ENCODE results near the gene GMEB1.
"Not testable (repeated sequence)": the region's sequence is repeated elsewhere in the genome, so short reads cannot be mapped to it uniquely, and the experiment has no call there.

Gene GMEB1, protein sequence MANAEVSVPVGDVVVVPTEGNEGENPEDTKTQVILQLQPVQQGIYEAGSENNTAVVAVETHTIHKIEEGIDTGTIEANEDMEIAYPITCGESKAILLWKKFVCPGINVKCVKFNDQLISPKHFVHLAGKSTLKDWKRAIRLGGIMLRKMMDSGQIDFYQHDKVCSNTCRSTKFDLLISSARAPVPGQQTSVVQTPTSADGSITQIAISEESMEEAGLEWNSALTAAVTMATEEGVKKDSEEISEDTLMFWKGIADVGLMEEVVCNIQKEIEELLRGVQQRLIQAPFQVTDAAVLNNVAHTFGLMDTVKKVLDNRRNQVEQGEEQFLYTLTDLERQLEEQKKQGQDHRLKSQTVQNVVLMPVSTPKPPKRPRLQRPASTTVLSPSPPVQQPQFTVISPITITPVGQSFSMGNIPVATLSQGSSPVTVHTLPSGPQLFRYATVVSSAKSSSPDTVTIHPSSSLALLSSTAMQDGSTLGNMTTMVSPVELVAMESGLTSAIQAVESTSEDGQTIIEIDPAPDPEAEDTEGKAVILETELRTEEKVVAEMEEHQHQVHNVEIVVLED

DNA sequence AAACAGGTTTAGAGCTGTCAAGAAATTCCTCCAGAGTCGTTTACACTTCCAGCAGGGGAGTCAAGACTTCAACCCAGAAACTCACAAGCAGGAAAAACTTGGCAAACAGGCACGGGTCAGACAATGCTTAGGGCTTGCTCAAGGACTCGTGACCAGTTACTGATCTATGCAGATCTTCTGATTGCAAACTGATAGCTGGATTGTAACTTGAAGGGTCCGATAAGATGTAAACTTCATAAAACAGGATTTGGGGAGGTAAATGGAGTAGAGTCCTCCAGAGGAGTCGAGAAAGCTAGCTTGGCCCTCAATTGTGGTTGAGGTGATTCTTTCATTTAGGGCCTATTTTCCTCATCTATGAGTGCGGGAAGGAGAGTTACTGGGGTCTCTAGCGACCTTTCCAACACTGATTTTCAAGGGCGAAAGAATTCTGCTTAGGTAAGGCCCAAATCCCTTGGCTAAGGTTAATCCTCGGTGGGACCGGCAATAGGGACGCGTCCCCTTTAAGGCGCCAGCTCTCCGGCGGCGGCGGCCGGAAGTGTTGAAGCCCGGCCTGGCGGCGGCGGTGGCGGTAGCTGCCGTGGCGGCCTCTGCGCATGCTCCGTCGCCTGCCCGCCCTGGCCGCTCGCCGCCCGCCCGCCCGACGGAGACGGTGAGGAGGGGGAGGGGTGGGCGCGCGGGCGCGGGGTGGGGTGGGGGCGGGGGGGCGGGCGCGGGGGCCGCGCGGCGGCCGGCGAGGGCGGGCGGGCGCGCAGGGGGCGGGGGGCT lies at the start of gene GMEB1:
TSS of gene GMEB1 (plus strand) at position 594 of the 765 bp plus-strand sequence. CDS start 14,829 bp downstream, outside the sequence.
- peak within 1 kb of the TSS; percentile 96 for H3K4me3 ChIP-seq (ENCODE audit: low read length)
- TF ChIP-seq ZNF274 (IDR thresholded peaks at IDR 0.05; ENCODE audit: low read depth, low read length), result no peak

DNA sequence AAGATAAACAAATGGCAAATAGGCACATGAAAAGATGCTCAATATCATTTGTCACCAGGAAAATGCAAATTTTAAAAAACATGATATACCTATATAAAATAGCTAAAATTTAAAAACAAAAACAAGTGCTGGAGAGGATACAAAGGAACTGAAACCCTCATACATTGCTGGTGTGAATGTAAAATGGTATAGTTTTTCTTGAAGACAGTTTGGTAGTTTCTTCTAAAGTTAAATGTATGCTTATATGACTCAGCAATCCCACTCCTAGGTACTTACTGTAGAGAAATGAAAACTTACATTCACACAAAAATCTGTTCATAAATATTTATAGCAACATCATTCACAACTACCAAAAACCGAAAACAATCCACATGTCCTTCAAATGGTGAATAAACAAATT lies 36.9 kb upstream of the GMEB1 start:
- TF ChIP-seq ZNF274 (IDR thresholded peaks at IDR 0.05; ENCODE audit: low read depth, low read length), result no peak
- H3K4me3 ChIP-seq (ENCODE audit: low read length), result no peak overlapping the region

DNA sequence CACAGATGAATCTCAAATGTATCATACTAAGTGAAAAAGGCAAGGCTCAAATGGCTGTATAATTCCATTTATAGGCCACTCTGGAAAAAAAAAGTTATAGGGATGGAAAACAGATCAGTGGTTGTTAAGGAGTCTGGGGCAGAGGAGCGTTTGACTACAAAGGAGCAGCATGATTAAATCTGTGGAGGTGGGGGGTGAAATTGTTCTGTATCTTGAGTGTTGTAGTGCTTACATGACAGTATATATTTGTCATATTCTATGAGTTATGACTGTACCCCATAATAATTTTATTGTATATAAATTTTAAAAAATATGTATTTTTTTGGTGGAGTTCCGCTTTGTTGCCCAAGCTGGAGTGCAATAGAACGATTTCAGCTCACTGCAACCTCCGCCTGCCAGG lies 36.0 kb upstream of the GMEB1 start:
- no peak for TF ChIP-seq ZNF274 (IDR thresholded peaks at IDR 0.05; ENCODE audit: low read depth, low read length)
- H3K4me3 ChIP-seq (ENCODE audit: low read length), result no peak overlapping the region

DNA sequence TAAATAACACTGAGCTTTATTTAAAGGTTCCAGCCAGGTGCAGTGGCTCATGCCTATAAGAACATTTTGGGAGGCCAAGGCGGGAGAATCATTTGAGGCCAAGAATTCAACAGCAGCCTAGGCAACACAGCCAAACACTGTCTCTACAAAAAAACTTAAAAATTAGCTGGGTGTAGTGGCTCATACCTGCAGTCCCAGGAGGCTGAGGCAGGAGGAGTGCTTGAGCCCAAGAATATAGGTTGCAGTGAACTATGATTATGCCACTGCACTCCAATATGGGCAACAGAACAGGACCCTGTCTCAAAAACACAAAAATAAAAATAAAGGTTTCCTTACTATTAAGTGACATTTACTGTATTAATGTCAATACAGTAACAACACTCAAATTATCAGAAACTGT lies 27.8 kb upstream of the GMEB1 start:
- no peak overlapping the region for H3K4me3 ChIP-seq (ENCODE audit: low read length)
- no peak for TF ChIP-seq ZNF274 (IDR thresholded peaks at IDR 0.05; ENCODE audit: low read depth, low read length)

DNA sequence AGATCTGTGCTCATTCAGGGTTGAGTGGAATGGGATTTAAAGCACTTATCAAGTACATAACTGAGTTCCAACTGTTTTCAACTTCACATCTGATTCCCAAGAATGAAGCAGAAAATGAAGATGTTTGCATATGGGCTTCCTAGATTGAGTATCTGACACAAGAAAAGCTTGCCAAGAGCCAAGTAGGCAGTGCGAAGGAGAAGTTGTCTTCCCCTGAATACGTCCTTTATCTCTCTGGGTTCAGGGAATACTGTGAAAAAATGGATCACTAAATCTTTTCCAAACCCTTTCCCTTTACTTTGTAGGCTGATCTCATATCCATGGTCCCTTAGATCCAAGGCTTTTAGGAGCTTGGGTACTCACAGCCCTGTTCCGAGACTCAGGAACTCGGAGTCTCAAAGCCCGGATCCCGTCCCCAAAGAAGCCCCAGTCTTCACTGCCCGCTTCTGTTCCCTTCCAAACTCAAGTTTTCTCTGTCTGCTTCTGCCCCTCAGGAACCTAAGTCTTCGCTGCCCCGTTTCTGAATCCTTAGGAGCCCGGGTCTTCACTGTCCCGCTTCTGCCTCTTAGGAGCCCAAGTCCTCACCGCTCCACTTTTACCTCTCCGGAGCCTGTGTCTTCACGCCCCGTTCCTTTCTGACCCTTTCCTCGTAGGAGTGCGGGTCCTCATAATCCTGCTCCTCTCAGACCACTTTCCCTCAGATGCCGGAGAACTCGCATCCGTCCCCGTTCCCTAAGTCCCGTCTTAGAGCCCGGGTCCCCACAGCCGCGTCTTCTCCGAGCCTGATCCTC lies 26.3 kb upstream of the GMEB1 start:
- peak overlapping the region; percentile 87 for H3K4me3 ChIP-seq (ENCODE audit: low read length)
- TF ChIP-seq ZNF274 (IDR thresholded peaks at IDR 0.05; ENCODE audit: low read depth, low read length), result no peak

DNA sequence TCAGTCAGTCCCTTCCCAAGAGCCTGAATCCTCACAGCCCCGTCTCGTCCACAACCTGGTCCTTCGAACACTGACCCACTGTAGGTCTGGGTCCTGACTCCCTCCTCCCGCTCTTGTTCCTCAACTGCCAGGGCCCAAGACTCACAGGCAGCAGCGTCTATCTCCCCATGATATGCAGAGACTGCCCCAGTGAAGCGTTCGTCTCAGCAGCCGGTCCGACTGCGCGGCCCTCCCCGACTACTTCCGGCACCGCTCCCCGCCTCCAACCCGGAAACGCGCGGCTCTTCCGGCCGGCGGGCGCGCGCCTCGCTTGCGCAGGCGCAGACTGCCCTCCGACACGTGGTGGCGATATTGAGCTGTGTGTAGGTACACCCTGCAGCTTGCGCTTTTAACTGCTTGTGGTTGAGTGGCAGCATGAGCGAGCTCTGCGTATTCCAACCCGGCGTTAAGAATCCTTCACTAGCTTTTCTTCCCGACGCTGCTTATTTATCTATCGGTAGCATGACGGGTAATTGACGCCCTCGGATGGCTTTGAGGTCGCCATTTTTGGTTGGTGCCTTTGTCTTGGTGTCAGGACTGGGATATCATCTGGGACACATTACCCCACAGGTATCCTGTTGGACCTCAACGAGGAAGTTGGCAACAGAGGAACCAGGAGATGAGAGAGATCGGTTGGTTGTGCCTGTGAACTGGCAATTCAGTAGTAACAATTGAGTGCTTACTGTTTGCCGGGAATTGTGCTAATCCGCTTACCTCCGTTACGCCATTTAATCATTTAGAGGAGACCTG lies 25.5 kb upstream of the GMEB1 start, which contains the start of gene TAF12:
TSS of gene TAF12 (minus strand) at position 221 of the 789 bp plus-strand sequence. CDS start 20,986 bp downstream, outside the sequence.
- no peak for TF ChIP-seq ZNF274 (IDR thresholded peaks at IDR 0.05; ENCODE audit: low read depth, low read length)
- H3K4me3 ChIP-seq (ENCODE audit: low read length), result peak within 1 kb of the TSS; percentile 94

DNA sequence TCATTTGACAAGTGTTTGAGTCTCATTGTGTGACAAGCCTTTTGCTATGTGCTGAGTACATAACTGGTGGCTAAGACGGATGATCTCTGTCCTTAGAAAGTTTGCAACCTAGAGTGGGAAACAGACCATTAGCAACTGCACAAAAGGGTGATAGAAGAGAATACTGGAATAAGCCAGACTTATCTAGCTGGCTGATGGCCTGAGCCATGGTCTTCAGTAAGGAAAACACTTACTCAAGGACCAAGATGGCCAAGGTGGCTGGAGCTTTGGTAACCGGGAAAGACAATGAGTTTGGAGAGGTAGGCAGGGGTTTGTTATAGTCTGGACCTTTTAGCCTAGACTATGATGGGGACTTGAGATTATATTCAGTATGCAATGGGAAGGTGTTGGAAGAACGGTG lies 24.1 kb upstream of the GMEB1 start:
- no peak for TF ChIP-seq ZNF274 (IDR thresholded peaks at IDR 0.05; ENCODE audit: low read depth, low read length)
- no peak overlapping the region for H3K4me3 ChIP-seq (ENCODE audit: low read length)

DNA sequence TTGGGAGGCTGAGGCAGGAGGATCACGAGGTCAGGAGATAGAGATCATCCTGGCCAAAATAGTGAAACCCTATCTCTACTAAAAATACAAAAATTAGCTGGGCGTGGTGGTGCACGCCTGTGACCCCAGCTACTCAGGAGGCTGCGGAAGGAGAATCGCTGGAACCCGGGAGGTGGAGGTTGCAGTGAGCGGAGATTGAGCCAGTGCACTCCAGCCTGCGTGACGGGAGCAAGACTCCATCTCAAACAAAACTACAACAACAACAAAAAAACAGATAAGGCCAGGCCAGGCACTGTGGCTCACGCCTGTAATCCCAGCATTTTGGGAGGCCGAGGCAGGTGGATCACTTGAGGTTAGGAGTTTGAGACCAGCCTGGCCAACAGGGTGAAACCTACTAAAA lies 23.2 kb upstream of the GMEB1 start:
- not testable (repeated sequence) for H3K4me3 ChIP-seq (ENCODE audit: low read length)

DNA sequence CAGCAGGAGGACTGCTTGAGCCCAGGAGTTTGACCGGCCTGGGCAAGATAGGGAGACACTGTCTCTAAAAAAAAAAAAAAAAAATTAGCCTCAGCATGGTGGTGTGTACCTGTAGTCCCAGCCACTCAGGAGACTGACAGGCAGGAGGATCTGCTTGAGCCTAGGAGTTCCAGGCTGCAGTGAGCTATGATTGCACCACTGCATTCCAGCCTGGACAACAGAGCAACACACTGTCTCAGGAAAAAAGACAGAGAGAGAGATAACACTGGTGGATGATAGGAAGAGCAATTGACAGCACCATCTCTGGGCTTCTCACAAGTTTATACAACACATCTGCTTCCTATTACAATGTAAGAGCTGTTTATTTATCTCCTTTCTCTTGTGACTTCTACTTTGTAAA lies 22.5 kb upstream of the GMEB1 start:
- no peak overlapping the region for H3K4me3 ChIP-seq (ENCODE audit: low read length)
- no peak for TF ChIP-seq ZNF274 (IDR thresholded peaks at IDR 0.05; ENCODE audit: low read depth, low read length)

DNA sequence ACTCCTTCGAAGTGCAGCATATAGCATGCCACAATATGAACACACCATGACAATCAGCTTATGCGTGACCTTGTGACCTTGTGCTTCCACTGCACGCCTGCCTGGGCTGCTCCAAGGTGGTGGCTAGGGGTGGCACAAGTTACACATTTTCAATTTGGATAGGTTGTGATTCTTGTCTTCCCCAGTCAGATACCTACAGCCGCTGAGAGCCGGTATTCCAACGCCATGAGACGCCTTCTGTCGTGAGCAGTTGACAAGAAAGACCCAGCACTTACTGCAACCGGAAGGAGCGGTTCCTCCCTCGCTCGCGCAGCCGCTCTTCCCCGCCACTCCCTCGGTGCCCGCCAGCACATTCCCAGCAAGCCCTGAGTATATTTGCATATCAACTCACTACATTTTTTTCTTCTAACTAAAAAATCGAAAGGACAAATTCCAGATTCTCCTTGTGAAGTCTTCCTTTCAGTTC lies 20.5 kb upstream of the GMEB1 start:
- H3K4me3 ChIP-seq (ENCODE audit: low read length), result peak overlapping the region; percentile 62; the same call in 1 of the 2 replicates
- no peak for TF ChIP-seq ZNF274 (IDR thresholded peaks at IDR 0.05; ENCODE audit: low read depth, low read length)

DNA sequence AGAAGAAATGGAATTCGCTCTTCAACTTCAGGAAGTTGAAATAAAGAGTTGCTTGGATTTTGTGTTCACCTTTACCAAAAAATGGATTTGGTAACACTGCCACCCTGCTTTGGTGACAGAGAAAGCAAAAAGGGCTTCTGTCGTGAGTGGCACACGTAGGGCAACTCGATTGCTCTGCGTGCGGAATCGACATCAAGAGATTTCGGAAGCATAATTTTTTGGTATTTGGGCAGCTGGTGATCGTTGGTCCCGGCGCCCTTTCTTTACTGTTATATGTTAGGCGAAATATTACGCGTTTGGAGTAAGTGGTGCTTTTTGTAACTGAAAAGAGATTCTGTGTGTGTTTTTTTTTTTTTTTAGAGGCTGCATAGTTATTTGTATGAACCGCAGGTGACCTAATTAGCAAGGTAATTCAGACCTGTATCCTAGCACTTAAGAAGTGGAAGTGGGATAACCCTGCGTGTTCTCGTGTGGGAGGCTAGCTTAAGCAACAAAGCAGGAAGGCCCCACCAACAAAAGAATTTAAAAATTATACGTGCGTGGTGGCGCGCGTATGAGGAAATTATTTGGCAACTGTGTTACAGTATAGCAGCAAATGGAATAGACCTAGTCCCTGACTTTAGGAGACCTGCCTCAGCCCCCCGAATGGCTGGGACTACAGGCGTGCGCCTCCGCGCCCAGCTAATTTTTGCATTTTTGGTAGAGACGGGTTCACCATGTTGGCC lies 19.9 kb upstream of the GMEB1 start, which contains the start of gene RNU11:
TSS of gene RNU11 (plus strand) at position 127 of the 725 bp plus-strand sequence.
- no peak for TF ChIP-seq ZNF274 (IDR thresholded peaks at IDR 0.05; ENCODE audit: low read depth, low read length)
- peak within 1 kb of the TSS; percentile 62; the same call in 1 of the 2 replicates for H3K4me3 ChIP-seq (ENCODE audit: low read length)

DNA sequence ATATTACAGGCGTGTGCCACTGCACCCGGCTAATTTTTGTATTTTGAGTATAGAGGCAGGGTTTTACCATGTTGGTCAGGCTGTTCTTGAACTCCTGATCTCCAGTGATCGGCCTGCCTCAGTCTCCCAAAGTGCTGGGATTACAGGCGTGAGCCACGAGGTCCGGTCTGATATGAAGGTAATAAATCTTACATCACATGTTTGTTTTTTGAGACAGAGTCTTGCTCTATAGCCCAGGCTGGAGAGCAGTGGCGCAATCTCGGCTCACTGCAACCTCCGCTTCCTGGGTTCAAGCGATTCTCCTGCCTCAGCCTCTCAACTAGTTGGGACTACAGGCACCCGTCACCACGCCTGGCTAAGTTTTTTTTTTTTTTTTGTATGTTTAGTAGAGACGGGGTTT lies 15.5 kb upstream of the GMEB1 start:
- H3K4me3 ChIP-seq (ENCODE audit: low read length), result not testable (repeated sequence)

DNA sequence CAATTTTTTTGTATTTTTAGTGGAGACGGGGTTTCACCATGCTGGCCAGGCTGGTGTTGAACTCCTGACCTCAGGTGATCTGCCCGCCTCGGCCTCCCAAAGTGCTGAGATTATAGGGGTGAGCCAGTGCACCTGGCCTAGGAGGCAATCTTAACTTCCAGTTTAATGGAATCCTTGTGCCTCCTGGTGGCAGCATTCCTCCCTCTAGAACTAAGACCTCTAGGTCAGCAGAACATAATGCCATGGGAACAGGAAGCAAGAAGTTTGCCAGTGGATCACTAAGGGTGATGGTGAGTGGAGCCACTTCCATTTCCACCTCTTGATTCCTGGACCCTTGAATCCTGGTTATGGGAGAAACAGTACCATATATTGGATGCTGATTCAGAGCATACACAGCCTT lies 14.7 kb upstream of the GMEB1 start:
- not testable (repeated sequence) for H3K4me3 ChIP-seq (ENCODE audit: low read length)

DNA sequence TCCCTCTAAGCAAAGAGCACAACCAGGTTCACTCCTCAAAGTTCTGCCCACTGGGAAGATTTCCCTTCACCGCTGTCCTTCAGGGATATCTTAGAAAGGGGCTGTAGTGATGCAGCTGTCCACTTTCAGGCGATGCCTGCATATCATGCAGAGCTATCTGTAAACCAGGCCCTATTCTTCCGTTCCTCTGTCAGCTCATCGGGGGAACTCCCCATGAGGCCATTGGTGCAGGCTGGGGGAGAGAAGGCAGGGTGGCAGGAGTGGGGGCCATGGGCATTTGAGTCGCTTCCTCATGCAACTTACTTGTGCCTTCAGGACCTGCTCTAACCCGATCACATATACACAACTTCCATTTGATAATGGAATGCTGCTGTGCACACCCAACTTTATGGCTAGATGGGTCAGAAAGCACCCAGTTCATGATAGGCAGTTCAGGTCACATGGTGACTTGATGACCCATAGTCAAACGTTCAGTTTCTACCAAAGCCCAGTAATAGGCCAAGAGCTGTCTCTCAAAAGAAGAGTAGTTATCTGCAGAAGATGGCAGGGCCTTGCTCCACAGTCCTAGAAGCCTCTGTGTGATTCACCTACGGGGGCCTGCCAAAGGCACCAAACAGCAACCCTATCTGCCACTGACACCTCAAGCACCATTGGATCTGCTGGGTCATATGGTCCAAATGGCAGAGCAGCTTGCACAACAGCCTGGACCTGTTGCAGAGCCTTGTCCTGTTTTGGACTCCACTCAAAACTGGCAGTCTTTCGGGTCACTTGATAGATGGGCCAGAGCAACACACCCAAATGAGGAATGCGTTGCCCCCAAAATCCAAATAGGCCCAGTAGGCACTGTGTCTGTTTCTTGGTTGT lies 12.9 kb upstream of the GMEB1 start:
- H3K4me3 ChIP-seq (ENCODE audit: low read length), result not testable (repeated sequence)

Measured in GM08714 (cell line).